GM21786 (cell line): Measurements from ENCODE around the gene GTPBP4.
"Not testable (repeated sequence)": the region's sequence is repeated elsewhere in the genome, so short reads cannot be mapped to it uniquely, and the experiment has no call there.

Experiments used
- ATAC-seq: cut with Tn5 transposase; IDR thresholded peaks from one replicate; pipeline ENCODE4 v1.9.1; 2021; ENCODE audit not compliant: unreplicated experiment

Gene GTPBP4

GRCh38 chr10:1022413-1022812 lies 34.2 kb downstream of the GTPBP4 start:
- no peak for ATAC-seq

GRCh38 chr10:1024103-1024502 lies 35.9 kb downstream of the GTPBP4 start:
- no peak for ATAC-seq

- ATAC-seq, result no peak
Measured at GRCh38 chr10:1025683-1026082, 37.4 kb downstream of the GTPBP4 start, which contains the start of gene IDI2. TSS of gene IDI2 (minus strand) at chr10:1025859. CDS start at chr10:1024723, 1,136 bp downstream.

GRCh38 chr10:1026578-1026977 lies 38.3 kb downstream of the GTPBP4 start:
- ATAC-seq, result no peak

- ATAC-seq, result no peak
Measured at GRCh38 chr10:1029838-1030237, 41.6 kb downstream of the GTPBP4 start.

GRCh38 chr10:1033601-1034000 lies 45.4 kb downstream of the GTPBP4 start:
- ATAC-seq, result no peak

GRCh38 chr10:1034758-1035157 lies 46.5 kb downstream of the GTPBP4 start:
- no peak for ATAC-seq

- no peak for ATAC-seq
Measured at GRCh38 chr10:1035201-1035600, 47.0 kb downstream of the GTPBP4 start.

GRCh38 chr10:1036341-1036791 lies 48.1 kb downstream of the GTPBP4 start:
- peak; percentile 87 for ATAC-seq

- ATAC-seq, result no peak
Measured at GRCh38 chr10:1037098-1037497, 48.9 kb downstream of the GTPBP4 start.

- not testable (repeated sequence) for ATAC-seq
Measured at GRCh38 chr10:1038769-1039168, 50.5 kb downstream of the GTPBP4 start.

GRCh38 chr10:1040133-1040532 lies 51.9 kb downstream of the GTPBP4 start:
- no peak for ATAC-seq

GRCh38 chr10:1041514-1041913 lies 53.3 kb downstream of the GTPBP4 start:
- ATAC-seq, result no peak

GRCh38 chr10:1043532-1043995 lies 55.3 kb downstream of the GTPBP4 start:
- peak; percentile 66 for ATAC-seq

- ATAC-seq, result no peak
Measured at GRCh38 chr10:1044146-1044545, 55.9 kb downstream of the GTPBP4 start.

GRCh38 chr10:1044964-1045363 lies 56.7 kb downstream of the GTPBP4 start:
- ATAC-seq, result no peak

- ATAC-seq, result no peak
Measured at GRCh38 chr10:1045415-1045814, 57.2 kb downstream of the GTPBP4 start.

- no peak for ATAC-seq
Measured at GRCh38 chr10:1047937-1048336, 59.7 kb downstream of the GTPBP4 start.

GRCh38 chr10:1048349-1048731 lies 60.1 kb downstream of the GTPBP4 start:
- ATAC-seq, result no peak

- ATAC-seq, result peak; percentile 83
Measured at GRCh38 chr10:1048732-1049424, 60.6 kb downstream of the GTPBP4 start, which contains the start of gene IDI1. TSS of gene IDI1 (minus strand) at chr10:1049119. CDS start at chr10:1049003, 116 bp downstream.

GRCh38 chr10:1049425-1049958 lies 61.3 kb downstream of the GTPBP4 start:
- ATAC-seq, result no peak

- ATAC-seq, result no peak
Measured at GRCh38 chr10:1050145-1050544, 61.9 kb downstream of the GTPBP4 start.

- ATAC-seq, result no peak
Measured at GRCh38 chr10:1050554-1050953, 62.3 kb downstream of the GTPBP4 start.
